HepG2 (cell line): Measurements from ENCODE around the gene NOTUM. TPM values are rescaled to one million over a fixed set of nuclear protein-coding genes. Genes with fewer than 3 reads are reported as not detected.
A peak's percentile ranks its signal among the peaks of the same experiment; 100 is the strongest.

Experiments used
- BORCS8-MEF2B ChIP-seq: sonication (generic); formaldehyde crosslinking; IDR thresholded peaks from 2 replicates; pipeline ENCODE4 v1.8.0; 2022; ENCODE audit warnings: mild to moderate bottlenecking, missing genetic modification reagents
- MTA3 ChIP-seq: sonication (generic); formaldehyde crosslinking; IDR thresholded peaks from 2 replicates; pipeline ENCODE4 v1.4.0; 2020; ENCODE audit warnings: missing genetic modification reagents
- NFKBIZ ChIP-seq: IDR thresholded peaks from 2 replicates; pipeline ENCODE4 v1.6.1; 2018; ENCODE audit warnings: missing genetic modification reagents, missing compliant biosample characterization
- NFYC ChIP-seq: IDR thresholded peaks from 2 replicates; pipeline ENCODE4 v1.6.1; 2016; ENCODE audit warnings: missing genetic modification reagents, missing compliant biosample characterization
- PHB2 ChIP-seq: fragments of 450-650 bp; IDR thresholded peaks from 2 replicates; pipeline ENCODE4 v1.6.1; 2018; ENCODE audit not compliant: partially characterized antibody
- SOX5 ChIP-seq: IDR thresholded peaks from 2 replicates; pipeline ENCODE4 v1.6.1; 2016; ENCODE audit warnings: borderline replicate concordance
- SP4 ChIP-seq: sonication (generic); formaldehyde crosslinking; IDR thresholded peaks from 2 replicates; pipeline ENCODE4 v1.8.1; 2023; ENCODE audit warnings: mild to moderate bottlenecking, missing genetic modification reagents
- ZC3H4 ChIP-seq: sonication (generic); formaldehyde crosslinking; IDR thresholded peaks from 2 replicates; pipeline ENCODE4 v1.4.0; 2020; ENCODE audit warnings: missing genetic modification reagents, borderline replicate concordance
- ZFP36 ChIP-seq: fragments of 150-350 bp; IDR thresholded peaks from 2 replicates; pipeline ENCODE4 v1.6.1; 2018; ENCODE audit warnings: borderline replicate concordance, low read length, low read depth; ENCODE audit not compliant: partially characterized antibody
- ZNF644 ChIP-seq: IDR thresholded peaks from 2 replicates; pipeline ENCODE4 v1.6.1; 2016; ENCODE audit warnings: low read depth
- ZNF7 ChIP-seq: IDR thresholded peaks from 2 replicates; pipeline ENCODE4 v1.6.1; 2016; ENCODE audit warnings: missing biosample characterization, missing genetic modification reagents
- ZNF747 ChIP-seq: sonication (generic); formaldehyde crosslinking; IDR thresholded peaks from 2 replicates; pipeline ENCODE4 v1.8.1; 2023; ENCODE audit warnings: missing genetic modification reagents, mild to moderate bottlenecking, borderline replicate concordance
- ZNF772 ChIP-seq: sonication (generic); formaldehyde crosslinking; IDR thresholded peaks from 2 replicates; pipeline ENCODE4 v1.5.0; 2020; ENCODE audit warnings: mild to moderate bottlenecking, missing genetic modification reagents
- polyA plus RNA-seq, 8 experiments: library from polyadenylated mRNA; depleted of rRNA in 3 of 8; stranded (reverse) in 7 of 8; unstranded in 1 of 8; fragments of >200 nt; fragmentation: Illumina TruSeq in 4 of 8; extraction: Trizol in 4 of 8; gene quantifications; 2 replicates each; pipeline versions ENCODE4 v1.2.1 to v1.2.3, GENCODE V29; 2011 to 2016; ENCODE audit warnings: low read depth in 4 of 8, missing spikeins in 1 of 8, mixed read lengths in 1 of 8; ENCODE audit not compliant: insufficient read depth in 1 of 8
- total RNA-seq, 5 experiments: library from RNA; depleted of rRNA; stranded (reverse); fragments of >200 nt; fragmentation: Illumina TruSeq; extraction: Trizol; gene quantifications; 2 replicates each; pipeline ENCODE4 v1.2.3, GENCODE V29; 2016; ENCODE audit warnings: low read depth in 1 of 5
- TF ChIP-seq, protein P1 (sequence below): sonication (generic); formaldehyde crosslinking; IDR thresholded peaks from 2 replicates; pipeline ENCODE4 v1.4.0; 2020; ENCODE audit warnings: missing genetic modification reagents, borderline replicate concordance
- TF ChIP-seq, protein P2 (sequence below): IDR thresholded peaks from 2 replicates; pipeline ENCODE4 v1.6.1; 2016; ENCODE audit warnings: low read depth, control low read depth
- TF ChIP-seq, protein P3 (sequence below): sonication (generic); formaldehyde crosslinking; conservative IDR thresholded peaks from 2 replicates; pipeline ENCODE4 v1.4.0; 2020; ENCODE audit warnings: missing genetic modification reagents

The NOTUM gene
- total and polyA plus RNA-seq, 2 of the 13 experiments (the other 11 are each of a cell fraction or from before 2014, with no cell fraction given), result 150 to 160 TPM

DNA sequence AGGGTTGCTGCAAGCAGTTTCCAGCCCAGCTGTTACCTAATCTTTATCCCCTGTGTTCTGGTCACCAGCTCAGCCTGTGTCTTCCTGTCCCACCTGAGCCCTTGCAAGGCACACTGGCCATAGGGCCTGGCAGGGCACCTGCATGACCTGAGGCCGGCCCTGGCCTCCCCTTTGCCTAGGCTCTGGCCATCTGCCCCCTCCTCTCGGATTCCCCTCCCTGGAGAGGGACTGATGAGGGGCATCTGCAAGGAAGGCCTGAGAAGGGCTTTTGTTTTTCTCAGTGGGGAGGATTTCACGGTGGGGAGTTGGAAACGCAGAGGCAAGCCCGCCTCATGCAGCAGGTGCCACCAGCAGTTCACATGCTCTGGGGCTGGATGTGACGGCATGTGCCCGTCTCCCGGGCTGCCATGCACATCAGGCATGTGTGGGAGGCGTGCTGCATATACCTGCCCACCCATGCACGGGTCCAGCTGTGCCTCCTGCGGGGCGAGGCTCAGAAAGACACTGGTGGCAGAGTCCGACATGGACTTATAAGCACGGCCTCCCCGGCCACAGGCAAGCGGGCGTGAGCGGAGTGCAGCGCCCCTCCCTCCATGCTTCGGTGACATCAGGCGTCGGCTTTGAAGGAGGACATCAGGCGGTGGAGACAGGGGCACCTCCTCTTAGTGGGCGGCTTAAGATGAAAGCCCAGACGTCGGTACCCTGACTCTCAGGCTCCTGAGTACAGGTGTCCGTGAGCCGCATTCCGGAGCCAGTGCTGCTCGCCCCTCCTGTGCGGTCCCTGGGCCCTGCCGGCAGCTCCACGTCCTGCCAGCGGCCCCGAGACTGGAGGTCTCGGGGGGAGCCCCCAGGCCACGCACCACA is 33.0 kb upstream of the NOTUM start (continued):
- no peak for TF ChIP-seq ZFP36
- TF ChIP-seq BORCS8-MEF2B (CRISPR knock-in tag), result peak; percentile 77
- TF ChIP-seq PHB2, result no peak
- TF ChIP-seq, protein P1, sequence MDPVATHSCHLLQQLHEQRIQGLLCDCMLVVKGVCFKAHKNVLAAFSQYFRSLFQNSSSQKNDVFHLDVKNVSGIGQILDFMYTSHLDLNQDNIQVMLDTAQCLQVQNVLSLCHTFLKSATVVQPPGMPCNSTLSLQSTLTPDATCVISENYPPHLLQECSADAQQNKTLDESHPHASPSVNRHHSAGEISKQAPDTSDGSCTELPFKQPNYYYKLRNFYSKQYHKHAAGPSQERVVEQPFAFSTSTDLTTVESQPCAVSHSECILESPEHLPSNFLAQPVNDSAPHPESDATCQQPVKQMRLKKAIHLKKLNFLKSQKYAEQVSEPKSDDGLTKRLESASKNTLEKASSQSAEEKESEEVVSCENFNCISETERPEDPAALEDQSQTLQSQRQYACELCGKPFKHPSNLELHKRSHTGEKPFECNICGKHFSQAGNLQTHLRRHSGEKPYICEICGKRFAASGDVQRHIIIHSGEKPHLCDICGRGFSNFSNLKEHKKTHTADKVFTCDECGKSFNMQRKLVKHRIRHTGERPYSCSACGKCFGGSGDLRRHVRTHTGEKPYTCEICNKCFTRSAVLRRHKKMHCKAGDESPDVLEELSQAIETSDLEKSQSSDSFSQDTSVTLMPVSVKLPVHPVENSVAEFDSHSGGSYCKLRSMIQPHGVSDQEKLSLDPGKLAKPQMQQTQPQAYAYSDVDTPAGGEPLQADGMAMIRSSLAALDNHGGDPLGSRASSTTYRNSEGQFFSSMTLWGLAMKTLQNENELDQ (CRISPR knock-in tag), result no peak
- TF ChIP-seq ZNF644 (CRISPR knock-in tag), result no peak
- TF ChIP-seq ZC3H4 (CRISPR knock-in tag), result peak; percentile 98
- 0 out of 2 replicates have a peak, but pooled peaks have one; percentile 34 for TF ChIP-seq ZNF747
- TF ChIP-seq, protein P2, sequence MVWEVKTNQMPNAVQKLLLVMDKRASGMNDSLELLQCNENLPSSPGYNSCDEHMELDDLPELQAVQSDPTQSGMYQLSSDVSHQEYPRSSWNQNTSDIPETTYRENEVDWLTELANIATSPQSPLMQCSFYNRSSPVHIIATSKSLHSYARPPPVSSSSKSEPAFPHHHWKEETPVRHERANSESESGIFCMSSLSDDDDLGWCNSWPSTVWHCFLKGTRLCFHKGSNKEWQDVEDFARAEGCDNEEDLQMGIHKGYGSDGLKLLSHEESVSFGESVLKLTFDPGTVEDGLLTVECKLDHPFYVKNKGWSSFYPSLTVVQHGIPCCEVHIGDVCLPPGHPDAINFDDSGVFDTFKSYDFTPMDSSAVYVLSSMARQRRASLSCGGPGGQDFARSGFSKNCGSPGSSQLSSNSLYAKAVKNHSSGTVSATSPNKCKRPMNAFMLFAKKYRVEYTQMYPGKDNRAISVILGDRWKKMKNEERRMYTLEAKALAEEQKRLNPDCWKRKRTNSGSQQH (CRISPR knock-in tag), result no peak
- TF ChIP-seq ZNF7 (CRISPR knock-in tag), result no peak
- peak; percentile 45; the same call in 1 of the 2 replicates for TF ChIP-seq ZNF772
- TF ChIP-seq NFYC (CRISPR knock-in tag), result no peak
- TF ChIP-seq SOX5 (CRISPR knock-in tag), result peak; percentile 22; the same call in 1 of the 2 replicates
- TF ChIP-seq, protein P3, sequence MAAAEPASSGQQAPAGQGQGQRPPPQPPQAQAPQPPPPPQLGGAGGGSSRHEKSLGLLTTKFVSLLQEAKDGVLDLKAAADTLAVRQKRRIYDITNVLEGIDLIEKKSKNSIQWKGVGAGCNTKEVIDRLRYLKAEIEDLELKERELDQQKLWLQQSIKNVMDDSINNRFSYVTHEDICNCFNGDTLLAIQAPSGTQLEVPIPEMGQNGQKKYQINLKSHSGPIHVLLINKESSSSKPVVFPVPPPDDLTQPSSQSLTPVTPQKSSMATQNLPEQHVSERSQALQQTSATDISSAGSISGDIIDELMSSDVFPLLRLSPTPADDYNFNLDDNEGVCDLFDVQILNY (CRISPR knock-in tag), result no peak
- TF ChIP-seq SP4, result peak; percentile 27
- no peak for TF ChIP-seq MTA3 (CRISPR knock-in tag)
- no peak; the same call in 1 of the 2 replicates for TF ChIP-seq NFKBIZ (CRISPR knock-in tag)
